Effector memory CD4-positive, alpha-beta T cell (primary cell): ENCODE results near the gene MRPL43.

ENCODE experiments used
- DNase-seq, 3 donors: peaks; one replicate each; pipeline ENCODE4 v3.0.0-alpha.2; 2020
- H3K27ac ChIP-seq: 2 replicates; pipeline ENCODE4 v1.7.0; 2013; ENCODE audit warnings: mild to moderate bottlenecking, low read length, moderate library complexity; ENCODE audit not compliant: insufficient read depth, poor library complexity, severe bottlenecking
- H3K27me3 ChIP-seq: replicated peaks from 2 replicates; pipeline ENCODE4 v1.7.0; 2013; ENCODE audit warnings: mild to moderate bottlenecking, low read length; ENCODE audit not compliant: insufficient read depth, control insufficient read depth, poor library complexity, severe bottlenecking
- H3K36me3 ChIP-seq: 2 replicates; pipeline ENCODE4 v1.7.0; 2013; ENCODE audit warnings: mild to moderate bottlenecking, low read length, moderate library complexity; ENCODE audit not compliant: control insufficient read depth, insufficient read depth
- H3K4me1 ChIP-seq: 2 replicates; pipeline ENCODE4 v1.7.0; 2013; ENCODE audit warnings: low read length, mild to moderate bottlenecking; ENCODE audit not compliant: control insufficient read depth, insufficient read depth, poor library complexity, severe bottlenecking
- H3K4me3 ChIP-seq: 2 replicates; pipeline ENCODE4 v1.7.0; 2013; ENCODE audit warnings: low read length, low read depth, mild to moderate bottlenecking; ENCODE audit not compliant: insufficient read depth, poor library complexity, severe bottlenecking
- H3K9me3 ChIP-seq: 2 replicates; pipeline ENCODE4 v1.7.0; 2013; ENCODE audit warnings: mild to moderate bottlenecking, low read length, moderate library complexity; ENCODE audit not compliant: control insufficient read depth

Gene MRPL43

GRCh38 chr10:101018600-101019439 is 31.5 kb upstream of the MRPL43 start:
- H3K4me3 ChIP-seq: no peak overlapping the region

DNA sequence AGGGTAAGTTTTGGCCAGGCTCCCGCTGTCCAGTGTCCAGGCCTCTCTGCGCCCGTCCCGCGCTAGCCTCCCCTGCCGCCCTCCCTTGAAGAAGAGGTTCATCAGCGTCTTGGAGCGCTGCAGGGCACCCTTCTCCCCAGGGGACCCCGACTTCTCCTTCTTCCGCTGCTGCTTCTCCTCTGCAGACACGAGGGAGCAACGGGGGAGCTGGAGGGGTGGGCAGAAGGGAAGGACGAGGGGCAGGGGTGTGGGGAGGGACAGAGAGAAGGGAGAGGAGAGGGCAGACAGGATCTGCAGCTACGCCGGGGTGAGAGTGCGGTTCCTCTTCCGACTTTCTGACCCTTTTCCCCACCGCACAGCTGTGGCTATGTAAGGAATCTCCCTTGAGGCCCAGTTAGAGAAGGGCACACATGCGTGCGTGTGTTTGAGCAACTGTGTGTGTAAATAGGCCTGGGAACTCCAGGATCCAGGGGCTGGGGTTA is 30.9 kb upstream of the MRPL43 start:
- peaks cover 3% of the 10 kb centered on the region for H3K4me1 ChIP-seq
- H3K36me3 ChIP-seq: no peaks in the 10 kb centered on the region
- DNase-seq: no peak
- H3K9me3 ChIP-seq: no peaks in the 10 kb centered on the region
- no peak overlapping the region for H3K4me3 ChIP-seq
- peaks cover 2% of the 10 kb centered on the region for H3K27me3 ChIP-seq
- no peak overlapping the region for H3K27ac ChIP-seq

More at GRCh38 chr10:101018600-101019439, 31.5 kb upstream of the MRPL43 start:
- no peaks in the 10 kb centered on the region for H3K9me3 ChIP-seq
- peaks cover 2% of the 10 kb centered on the region for H3K27me3 ChIP-seq
- no peaks in the 10 kb centered on the region for H3K36me3 ChIP-seq
- H3K27ac ChIP-seq: no peak overlapping the region
- DNase-seq: peak; percentile 32 to 47 (median 46)
- peaks cover 3% of the 10 kb centered on the region for H3K4me1 ChIP-seq

GRCh38 chr10:101016814-101017213 is 29.5 kb upstream of the MRPL43 start:
- H3K36me3 ChIP-seq: no peaks in the 10 kb centered on the region
- peaks cover 3% of the 10 kb centered on the region for H3K4me1 ChIP-seq
- peaks cover 2% of the 10 kb centered on the region for H3K27me3 ChIP-seq

GRCh38 chr10:101015582-101015973 is 28.3 kb upstream of the MRPL43 start:
- H3K27me3 ChIP-seq: peaks cover 2% of the 10 kb centered on the region
- no peaks in the 10 kb centered on the region for H3K36me3 ChIP-seq
- H3K27ac ChIP-seq: no peak overlapping the region
- H3K9me3 ChIP-seq: no peaks in the 10 kb centered on the region
- H3K4me3 ChIP-seq: no peak overlapping the region
- DNase-seq: no peak
- peaks cover 3% of the 10 kb centered on the region for H3K4me1 ChIP-seq

More at GRCh38 chr10:101016814-101017213, 29.5 kb upstream of the MRPL43 start:
- Histone ChIP-seq H3K9me3 (no peaks in the 10 kb centered on the region), H3K27ac (no peak overlapping the region), H3K4me3 (no peak overlapping the region)
- DNase-seq: no peak

- Histone ChIP-seq H3K4me3 (no peak overlapping the region), H3K27me3 (peaks cover 2% of the 10 kb centered on the region), H3K9me3 (no peaks in the 10 kb centered on the region), H3K36me3 (no peaks in the 10 kb centered on the region), H3K4me1 (peaks cover 3% of the 10 kb centered on the region), H3K27ac (no peak overlapping the region)
- no peak for DNase-seq
Observed at GRCh38 chr10:101014966-101015581, 27.8 kb upstream of the MRPL43 start.

GRCh38 chr10:101014230-101014884 is 27.1 kb upstream of the MRPL43 start:
- H3K27ac ChIP-seq: no peak overlapping the region
- no peaks in the 10 kb centered on the region for H3K36me3 ChIP-seq
- no peak overlapping the region for H3K4me3 ChIP-seq
- peaks cover 3% of the 10 kb centered on the region for H3K4me1 ChIP-seq
- no peaks in the 10 kb centered on the region for H3K9me3 ChIP-seq
- H3K27me3 ChIP-seq: peaks cover 2% of the 10 kb centered on the region
- peak; percentile 50 to 63 (median 54) for DNase-seq

GRCh38 chr10:101013365-101013825 is 26.1 kb upstream of the MRPL43 start:
- no peak overlapping the region for H3K27ac ChIP-seq

GRCh38 chr10:101012525-101013364 is 25.4 kb upstream of the MRPL43 start:
- no peak overlapping the region for H3K4me3 ChIP-seq
- no peak overlapping the region for H3K27ac ChIP-seq
- H3K9me3 ChIP-seq: no peaks in the 10 kb centered on the region
- no peaks in the 10 kb centered on the region for H3K36me3 ChIP-seq
- no peaks in the 10 kb centered on the region for H3K4me1 ChIP-seq
- peaks cover 2% of the 10 kb centered on the region for H3K27me3 ChIP-seq
- peak; percentile 48 to 62 (median 49) for DNase-seq

More at GRCh38 chr10:101013365-101013825, 26.1 kb upstream of the MRPL43 start:
- Histone ChIP-seq H3K9me3 (no peaks in the 10 kb centered on the region), H3K36me3 (no peaks in the 10 kb centered on the region), H3K27me3 (peaks cover 2% of the 10 kb centered on the region), H3K4me1 (no peaks in the 10 kb centered on the region), H3K4me3 (no peak overlapping the region)
- DNase-seq: no peak
